Measurements from ENCODE around the gene ACOT11.
A peak's percentile ranks its signal among the peaks of the same experiment; 100 is the strongest.

The ACOT11 gene

GRCh38 chr1:54558434-54559030, 10.5 kb downstream of the ACOT11 start:
- TF ChIP-seq TCF12 (IDR thresholded peaks at IDR 0.05; ENCODE audit: low read depth) (no peak), EGR1 (IDR thresholded peaks at IDR 0.05) (no peak), FOXM1 (IDR thresholded peaks at IDR 0.05; ENCODE audit: borderline replicate concordance, low read depth) (no peak), REST (IDR thresholded peaks at IDR 0.05; ENCODE audit: low read depth) (no peak), CEBPB (IDR thresholded peaks at IDR 0.05) (no peak), USF1 (IDR thresholded peaks at IDR 0.05) (no peak), RAD21 (IDR thresholded peaks at IDR 0.05; ENCODE audit: low read depth) (no peak), YY1 (IDR thresholded peaks at IDR 0.05; ENCODE audit: low read depth) (no peak), ZBTB7A (IDR thresholded peaks at IDR 0.05; ENCODE audit: low read depth) (no peak), CREB1 (IDR thresholded peaks at IDR 0.05; ENCODE audit: low read depth) (no peak), TAF1 (IDR thresholded peaks at IDR 0.05; ENCODE audit: low read depth) (no peak), NFIC (IDR thresholded peaks at IDR 0.05) (no peak), TEAD4 (IDR thresholded peaks at IDR 0.05) (no peak), EP300 (IDR thresholded peaks at IDR 0.05; ENCODE audit: borderline replicate concordance) (no peak), MAX (IDR thresholded peaks at IDR 0.05) (no peak)

- TF ChIP-seq FOXM1 (IDR thresholded peaks at IDR 0.05; ENCODE audit: borderline replicate concordance, low read depth), result no peak
- no peak for TF ChIP-seq YY1 (IDR thresholded peaks at IDR 0.05; ENCODE audit: low read depth)
- TF ChIP-seq CEBPB (IDR thresholded peaks at IDR 0.05), result no peak
These were observed 11.1 kb downstream of the ACOT11 start for GRCh38 chr1:54559111-54559548.

- TF ChIP-seq FOXM1 (IDR thresholded peaks at IDR 0.05; ENCODE audit: borderline replicate concordance, low read depth) (no peak), CEBPB (IDR thresholded peaks at IDR 0.05) (no peak), NFIC (IDR thresholded peaks at IDR 0.05) (no peak), TCF12 (IDR thresholded peaks at IDR 0.05; ENCODE audit: low read depth) (no peak), YY1 (IDR thresholded peaks at IDR 0.05; ENCODE audit: low read depth) (no peak), EP300 (IDR thresholded peaks at IDR 0.05; ENCODE audit: borderline replicate concordance) (no peak), CREB1 (IDR thresholded peaks at IDR 0.05; ENCODE audit: low read depth) (no peak), MAX (IDR thresholded peaks at IDR 0.05) (no peak), RAD21 (IDR thresholded peaks at IDR 0.05; ENCODE audit: low read depth) (no peak), USF1 (IDR thresholded peaks at IDR 0.05) (no peak), EGR1 (IDR thresholded peaks at IDR 0.05) (no peak), TEAD4 (IDR thresholded peaks at IDR 0.05) (no peak), ZBTB7A (IDR thresholded peaks at IDR 0.05; ENCODE audit: low read depth) (no peak), TAF1 (IDR thresholded peaks at IDR 0.05; ENCODE audit: low read depth) (no peak), REST (IDR thresholded peaks at IDR 0.05; ENCODE audit: low read depth) (no peak)
These were observed 11.8 kb downstream of the ACOT11 start for GRCh38 chr1:54559771-54560231.

- TF ChIP-seq RAD21 (IDR thresholded peaks at IDR 0.05; ENCODE audit: low read depth) (no peak; the same call in 1 of the 2 replicates), YY1 (IDR thresholded peaks at IDR 0.05; ENCODE audit: low read depth) (peak; percentile 45; the same call in 1 of the 2 replicates), NFIC (IDR thresholded peaks at IDR 0.05) (peak; percentile 78), TCF12 (IDR thresholded peaks at IDR 0.05; ENCODE audit: low read depth) (peak; percentile 57), TAF1 (IDR thresholded peaks at IDR 0.05; ENCODE audit: low read depth) (no peak), REST (IDR thresholded peaks at IDR 0.05; ENCODE audit: low read depth) (no peak), TEAD4 (IDR thresholded peaks at IDR 0.05) (no peak)
These were observed 16.5 kb downstream of the ACOT11 start for GRCh38 chr1:54564312-54565112.
